Activated T-helper 1 cell treated with anti-CD3 and anti-CD28 coated beads, Interleukin-2, amount 50 U/mL, for 16 hours (primary cell): ENCODE results near the gene TSPO.

Experiments used
- DNase-seq, 2 donors: peaks; one replicate each; pipeline ENCODE4 v3.0.0-alpha.2; 2020; ENCODE audit warnings: low read depth in 1 of 2, low spot score in 1 of 2

Gene TSPO

DNA sequence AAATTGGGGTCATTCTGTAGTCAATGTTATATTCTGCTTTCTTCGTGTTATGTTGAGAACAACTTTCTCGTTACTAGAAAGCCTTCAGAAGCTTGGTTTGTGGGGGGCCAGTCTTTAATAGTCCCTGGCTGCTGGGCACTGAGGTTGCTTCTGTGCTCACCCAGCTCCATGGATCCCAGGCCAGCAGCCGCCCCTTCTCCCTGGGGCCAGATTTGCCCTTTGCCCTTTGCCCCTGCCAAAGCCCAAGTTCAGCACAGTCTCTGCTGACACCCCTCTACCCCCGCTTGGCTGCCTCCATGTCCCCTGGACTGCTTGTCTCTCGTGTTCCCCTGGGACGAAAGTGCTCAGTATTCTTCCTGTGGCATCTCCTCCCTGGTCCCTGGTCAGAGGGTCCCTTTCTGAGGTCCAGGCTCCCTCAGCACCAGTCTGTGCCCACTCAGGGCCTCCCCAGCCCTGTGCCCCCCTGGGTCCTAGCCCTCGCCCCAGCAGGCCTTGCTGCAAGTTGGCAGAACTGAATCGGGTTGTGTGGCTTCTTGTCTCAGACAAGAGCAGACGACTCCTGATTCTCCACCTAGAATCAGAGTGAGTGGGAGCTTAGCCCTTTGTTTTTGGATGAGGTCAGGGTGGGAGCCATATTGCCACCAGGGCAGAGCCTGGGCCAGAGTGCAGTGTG is 6.7 kb downstream of the TSPO start:
- DNase-seq, result no peak

DNA sequence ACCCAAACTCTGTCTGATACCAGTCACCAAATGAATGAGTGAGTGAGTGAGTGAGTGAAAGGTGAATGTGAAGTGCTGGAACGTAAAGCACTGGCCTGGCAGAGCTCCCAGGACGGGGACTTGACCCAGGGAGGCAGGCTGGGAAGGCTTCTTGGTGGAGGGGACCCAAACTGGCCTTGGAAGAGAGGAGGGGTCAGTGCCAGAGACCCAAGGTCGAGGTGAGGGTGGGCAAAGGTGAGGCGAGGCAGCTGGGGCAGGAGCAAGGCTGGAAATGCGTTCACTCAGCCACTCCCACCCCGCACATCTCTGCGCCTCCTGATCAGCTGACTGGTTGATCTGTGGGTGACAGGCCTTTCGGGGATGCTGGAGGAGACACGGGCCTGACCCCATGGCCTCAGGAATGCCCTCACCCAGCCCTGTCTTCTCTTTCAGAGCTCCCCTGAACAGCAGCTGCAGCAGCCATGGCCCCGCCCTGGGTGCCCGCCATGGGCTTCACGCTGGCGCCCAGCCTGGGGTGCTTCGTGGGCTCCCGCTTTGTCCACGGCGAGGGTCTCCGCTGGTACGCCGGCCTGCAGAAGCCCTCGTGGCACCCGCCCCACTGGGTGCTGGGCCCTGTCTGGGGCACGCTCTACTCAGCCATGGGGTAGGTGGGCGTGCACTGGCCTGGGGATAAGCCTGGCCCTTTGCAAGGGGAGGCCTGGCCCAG is 7.6 kb downstream of the TSPO start:
- DNase-seq, result no peak

DNA sequence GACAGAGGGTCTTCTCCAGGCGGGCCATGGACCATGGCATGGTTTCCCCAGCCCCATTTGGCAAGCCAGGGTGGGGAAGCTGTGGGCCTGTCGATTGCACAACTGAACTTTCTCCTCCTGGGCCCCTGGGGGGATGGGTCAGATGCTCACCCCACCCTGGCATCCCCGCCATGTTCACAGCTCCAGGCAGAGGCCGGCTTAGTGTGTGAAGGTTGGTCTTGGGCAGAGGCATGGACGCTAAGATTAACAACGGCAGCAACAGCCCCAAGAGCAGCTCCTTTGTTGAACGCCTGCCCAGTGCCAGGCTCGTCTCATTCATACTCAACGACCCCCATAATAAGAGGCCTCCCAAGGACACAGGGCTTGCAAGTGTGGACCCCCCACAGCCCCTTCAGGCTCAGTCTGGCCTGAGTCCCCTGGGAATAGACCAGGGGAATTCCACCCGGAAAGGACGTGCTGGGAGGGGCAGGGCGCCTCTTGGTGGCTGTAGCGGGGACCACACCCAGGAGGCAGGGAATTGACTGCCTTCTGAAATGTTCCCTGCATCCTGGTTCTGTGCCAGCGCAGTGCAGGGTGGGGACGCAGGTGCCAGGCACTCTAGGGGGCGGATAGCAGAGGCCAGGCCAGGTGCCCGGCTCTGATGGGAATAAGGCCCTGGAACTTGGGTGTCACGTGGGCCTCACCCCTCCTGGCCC is 8.3 kb downstream of the TSPO start:
- no peak for DNase-seq

DNA sequence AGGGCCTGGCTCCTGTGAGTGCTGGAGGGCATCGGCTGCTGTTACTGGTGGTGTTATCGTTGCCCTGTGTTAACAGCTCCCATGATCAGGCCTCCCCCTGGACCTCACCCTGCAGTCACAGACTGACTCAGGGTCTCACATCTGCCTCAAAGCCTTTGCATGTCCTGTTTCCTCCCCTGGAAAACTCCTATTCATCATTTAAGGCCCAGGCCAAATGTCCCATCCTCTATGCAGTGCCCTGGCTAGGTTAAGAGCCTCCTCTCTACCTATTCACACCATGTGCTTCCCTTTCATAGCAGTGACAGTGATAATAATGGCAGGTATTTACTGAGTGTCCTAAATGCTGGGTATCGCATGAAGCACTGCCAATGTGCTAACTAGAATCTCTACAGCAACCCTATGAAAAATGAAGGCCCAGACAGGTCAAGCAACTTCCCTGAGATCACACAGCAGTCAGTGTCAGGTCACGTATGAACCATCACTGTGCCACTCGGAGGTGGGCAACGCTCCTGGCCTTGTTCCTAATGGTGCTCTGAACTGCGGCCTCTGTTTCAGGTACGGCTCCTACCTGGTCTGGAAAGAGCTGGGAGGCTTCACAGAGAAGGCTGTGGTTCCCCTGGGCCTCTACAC is 9.3 kb downstream of the TSPO start:
- no peak for DNase-seq

DNA sequence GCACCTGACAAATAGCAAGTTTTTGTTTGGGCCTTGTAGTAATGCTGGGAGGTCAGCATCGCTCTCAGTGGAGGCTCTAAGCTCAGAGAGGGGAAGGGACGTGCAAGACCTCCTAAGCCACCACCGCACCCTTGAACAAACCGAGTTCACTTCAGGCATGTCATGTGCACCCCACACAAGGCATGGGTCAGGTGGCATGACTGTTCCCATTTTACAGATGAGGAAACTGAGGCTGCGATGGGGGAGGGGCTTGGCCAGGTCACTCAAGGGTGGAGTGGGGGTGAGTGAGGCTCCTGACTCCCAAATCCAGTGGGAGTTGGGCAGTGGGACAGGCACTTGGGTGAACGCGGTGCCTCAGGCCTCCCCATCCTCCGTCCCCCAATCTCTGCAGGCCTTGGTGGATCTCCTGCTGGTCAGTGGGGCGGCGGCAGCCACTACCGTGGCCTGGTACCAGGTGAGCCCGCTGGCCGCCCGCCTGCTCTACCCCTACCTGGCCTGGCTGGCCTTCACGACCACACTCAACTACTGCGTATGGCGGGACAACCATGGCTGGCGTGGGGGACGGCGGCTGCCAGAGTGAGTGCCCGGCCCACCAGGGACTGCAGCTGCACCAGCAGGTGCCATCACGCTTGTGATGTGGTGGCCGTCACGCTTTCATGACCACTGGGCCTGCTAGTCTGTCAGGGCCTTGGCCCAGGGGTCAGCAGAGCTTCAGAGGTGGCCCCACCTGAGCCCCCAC is 11.2 kb downstream of the TSPO start:
- DNase-seq, result no peak

DNA sequence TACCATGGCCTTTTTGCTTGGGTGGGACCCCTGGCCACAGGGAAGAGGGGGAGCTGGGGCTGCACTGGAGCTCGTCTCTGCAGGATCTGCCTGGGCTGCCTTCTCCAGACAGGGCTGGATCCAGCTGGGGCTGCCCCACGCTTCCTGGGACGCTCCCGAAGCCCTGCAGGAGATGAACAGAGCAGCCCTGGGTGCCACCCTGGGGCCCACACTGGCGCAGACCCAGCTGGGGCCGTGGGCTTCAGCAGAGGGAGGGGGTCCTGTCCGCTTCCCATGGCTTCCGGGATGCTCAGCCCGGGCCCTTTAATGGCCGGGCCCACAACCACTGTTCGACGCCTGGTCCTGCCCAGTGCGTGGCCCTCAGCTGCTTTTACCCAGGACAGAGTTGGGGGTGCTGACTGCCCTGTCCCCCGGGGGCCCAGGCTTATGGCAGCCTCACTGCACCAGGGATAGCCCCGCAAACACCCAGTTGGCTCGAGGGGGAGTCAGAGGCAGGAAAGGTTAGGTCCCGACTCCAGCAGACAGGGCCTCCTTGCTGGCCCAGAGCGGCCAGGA is 12.0 kb downstream of the TSPO start:
- no peak for DNase-seq

DNA sequence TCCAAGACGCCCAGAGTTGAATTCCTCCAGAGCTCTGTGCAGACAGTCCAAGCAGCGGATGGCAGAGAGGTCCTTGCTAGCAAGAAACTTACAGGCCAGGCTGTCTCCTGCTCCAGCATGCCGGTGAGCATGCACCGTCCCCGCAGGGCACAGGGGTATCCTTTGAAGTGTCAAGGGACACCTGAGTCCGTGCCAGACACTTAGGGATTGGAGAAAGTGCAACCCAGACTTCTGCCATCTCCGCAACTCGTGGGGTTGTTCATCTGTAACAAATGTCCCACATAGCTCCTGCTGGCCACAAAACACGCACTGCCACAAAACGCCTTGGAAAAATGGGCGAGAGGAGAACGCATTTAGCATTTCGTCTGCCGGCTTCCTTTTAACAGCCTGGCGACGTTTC is 13.3 kb downstream of the TSPO start:
- no peak for DNase-seq

DNA sequence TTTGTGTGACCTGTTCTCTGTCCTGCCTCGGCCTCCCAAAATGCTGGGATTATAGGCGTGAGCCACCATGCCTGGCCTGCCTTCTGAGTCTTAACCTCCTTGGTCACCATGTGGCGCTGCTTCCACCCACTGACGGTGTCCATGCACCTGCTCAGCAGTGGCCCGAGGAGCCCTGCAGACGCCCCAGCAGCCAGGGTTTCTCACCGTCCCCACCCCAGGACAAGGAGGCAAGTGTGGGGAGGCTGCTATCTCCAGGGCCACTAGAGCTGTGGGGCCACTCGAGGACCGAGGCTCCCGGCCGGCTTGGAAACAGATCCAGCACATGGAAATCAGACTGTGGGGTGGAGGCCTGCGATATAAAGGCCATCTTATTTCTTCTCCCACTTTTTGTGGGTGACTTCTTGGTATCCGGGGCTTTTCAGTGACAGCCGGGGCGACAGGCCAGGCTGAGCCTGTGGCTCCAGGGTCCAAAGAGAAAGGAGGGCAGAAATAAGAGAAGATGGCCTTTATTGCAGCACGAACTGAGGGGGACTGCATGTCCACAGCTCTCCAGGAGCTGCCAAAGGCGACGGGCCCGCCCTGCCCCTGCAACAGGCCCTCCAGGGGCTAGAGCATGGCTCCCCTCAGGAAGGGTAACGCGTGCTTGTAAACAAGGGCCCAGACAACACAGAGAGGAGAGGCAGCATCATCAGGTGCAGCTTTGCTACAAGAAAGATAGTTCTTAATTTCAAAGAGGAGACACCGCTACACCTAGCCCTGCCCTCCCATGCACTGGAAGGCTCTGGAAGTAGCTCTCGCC is 15.0 kb downstream of the TSPO start:
- DNase-seq, result no peak

DNA sequence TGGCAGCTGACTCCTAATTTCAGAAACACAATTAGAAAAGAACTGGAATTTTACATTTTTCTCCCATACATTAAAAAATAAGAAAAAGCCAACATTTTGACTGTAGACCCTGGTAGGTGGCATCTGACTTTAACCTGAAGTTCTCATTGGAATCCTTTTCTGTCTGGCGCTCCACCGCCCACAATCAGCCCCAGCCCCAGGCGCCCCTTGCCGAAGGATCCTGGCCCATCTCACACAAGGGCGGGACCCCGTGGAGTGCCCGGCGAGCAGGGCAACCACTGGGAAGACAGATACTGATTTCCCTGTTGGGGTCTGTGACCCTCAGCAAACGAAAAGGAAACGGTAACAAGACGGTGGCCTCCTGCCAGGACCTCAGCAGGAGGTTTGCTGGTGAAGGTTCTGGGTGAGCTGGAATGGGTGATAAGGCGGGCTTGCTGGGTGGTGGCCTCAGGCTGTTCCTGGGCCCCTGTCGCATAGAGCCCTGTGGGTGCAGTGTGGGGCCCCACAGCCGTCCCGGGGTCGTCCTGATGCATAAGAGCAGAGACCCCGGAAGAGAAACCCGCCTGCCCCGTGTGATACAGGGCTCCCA is 15.7 kb downstream of the TSPO start:
- DNase-seq, result no peak

DNA sequence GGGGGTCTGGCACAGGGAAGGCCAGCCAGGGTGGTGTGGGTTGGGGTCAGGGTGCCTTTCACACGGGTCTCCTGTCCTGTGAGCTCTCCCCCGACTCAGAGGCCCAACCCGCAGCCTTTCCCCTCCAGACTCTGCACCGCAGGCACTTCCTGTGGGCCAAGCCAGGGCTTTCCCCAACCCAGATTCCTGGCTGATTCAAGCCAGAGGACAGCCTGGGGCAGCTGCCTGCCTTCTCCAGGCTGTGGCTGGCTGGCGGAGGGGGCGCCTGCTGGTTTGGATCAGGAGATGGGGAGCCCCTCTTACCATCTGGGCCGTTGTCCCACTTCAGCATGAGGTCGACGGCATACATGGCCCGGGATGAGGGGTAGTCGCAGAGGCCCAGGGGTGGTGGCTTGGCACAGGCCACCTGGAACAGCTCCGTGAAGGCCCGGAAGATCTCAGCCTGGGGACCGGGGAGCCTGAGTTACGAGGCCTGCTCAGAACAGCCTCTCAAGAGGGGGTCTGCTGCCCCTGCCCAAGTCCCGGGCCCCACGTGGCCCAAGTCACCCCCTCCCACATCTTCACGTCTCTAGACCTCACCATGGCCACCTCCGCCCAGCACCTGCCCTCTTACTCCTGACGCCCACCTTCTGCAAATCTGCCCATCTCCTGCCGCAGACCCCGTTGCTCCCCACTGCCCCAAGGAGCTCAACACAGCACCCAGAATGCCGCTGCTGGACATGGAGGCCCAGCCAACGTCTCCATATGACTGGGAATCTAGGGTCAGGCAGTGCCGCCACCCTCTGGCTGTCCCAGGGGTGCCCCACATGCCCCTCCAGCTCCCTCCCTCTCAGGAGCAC is 17.3 kb downstream of the TSPO start:
- no peak for DNase-seq

DNA sequence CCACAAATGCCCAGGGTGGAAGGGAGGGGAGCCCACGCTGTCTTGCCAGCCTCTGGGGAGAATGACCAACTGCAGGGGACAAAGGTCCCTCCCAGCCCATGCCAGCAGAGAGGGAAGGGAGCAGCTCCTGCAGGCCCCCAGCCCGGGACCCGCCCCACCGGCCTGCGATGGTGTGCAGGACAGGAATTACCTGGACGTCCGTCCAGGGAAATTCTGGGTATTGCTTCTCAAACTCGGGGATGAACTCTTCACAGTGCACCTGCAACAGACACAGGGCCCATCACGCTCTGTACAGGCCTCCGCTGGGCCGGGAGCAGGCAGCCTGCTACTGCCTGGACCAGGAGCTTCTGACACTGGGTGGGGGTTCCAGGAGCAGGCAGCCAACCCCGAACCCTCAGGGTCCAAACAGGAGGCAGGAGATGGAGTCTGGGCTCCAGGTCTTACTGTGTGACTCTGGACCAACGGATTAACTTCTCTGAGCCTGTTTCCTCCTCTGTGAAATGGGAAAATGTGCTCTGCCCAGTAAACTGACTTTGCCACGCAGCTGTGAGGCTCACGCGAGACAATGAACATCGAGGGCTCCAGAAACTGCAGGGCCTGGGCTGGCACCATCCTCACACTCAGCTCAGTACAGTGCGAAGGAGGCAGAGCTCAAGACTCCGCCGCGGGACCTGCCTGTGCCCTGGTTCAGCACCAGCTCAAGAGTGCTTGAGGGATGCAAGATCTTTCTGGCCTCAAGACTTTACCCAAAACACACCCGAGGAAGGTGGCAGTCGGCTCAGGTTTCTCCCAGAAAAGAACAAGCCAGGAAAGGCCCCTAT is 18.2 kb downstream of the TSPO start:
- no peak for DNase-seq

DNA sequence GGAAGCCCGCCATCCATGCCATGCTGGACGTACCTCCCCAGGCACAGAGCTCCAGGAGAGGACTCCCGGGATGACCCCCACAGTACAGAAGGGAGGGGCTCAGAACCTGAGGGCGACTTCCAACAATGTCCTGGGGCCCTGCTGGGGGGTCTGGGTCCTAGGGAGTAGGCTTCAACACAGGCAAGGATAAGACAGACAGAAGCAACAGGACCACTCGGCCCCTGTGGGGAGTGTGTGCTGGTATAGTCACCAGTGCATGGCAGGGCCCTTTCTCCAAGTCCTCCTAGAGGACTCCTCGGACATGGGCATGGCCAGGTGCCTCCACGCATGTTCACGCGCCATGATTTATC is 18.7 kb downstream of the TSPO start:
- no peak for DNase-seq

DNA sequence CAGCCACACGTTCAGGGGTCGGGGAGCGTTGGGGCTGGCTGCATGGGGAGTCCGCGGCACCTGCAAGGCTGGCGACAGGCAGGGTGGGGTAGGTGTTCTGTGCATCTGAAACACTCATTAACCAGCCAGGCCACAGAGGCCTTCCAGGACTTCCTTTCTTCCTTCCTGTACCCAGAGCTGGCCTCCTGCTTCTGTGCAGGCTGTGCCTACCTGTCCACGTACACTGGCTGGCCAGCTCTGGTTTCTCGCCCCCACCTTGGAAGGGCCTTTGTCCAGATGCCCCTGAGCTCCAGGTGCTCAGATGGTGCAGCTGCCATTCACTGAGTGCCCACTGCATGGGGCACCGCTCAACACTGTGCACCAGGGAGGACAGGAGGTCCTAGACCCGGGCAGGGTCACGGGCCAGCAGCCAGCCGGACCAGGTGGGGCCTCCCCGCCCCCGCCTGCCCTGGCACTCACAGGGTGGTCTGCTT is 19.7 kb downstream of the TSPO start:
- DNase-seq, result no peak

DNA sequence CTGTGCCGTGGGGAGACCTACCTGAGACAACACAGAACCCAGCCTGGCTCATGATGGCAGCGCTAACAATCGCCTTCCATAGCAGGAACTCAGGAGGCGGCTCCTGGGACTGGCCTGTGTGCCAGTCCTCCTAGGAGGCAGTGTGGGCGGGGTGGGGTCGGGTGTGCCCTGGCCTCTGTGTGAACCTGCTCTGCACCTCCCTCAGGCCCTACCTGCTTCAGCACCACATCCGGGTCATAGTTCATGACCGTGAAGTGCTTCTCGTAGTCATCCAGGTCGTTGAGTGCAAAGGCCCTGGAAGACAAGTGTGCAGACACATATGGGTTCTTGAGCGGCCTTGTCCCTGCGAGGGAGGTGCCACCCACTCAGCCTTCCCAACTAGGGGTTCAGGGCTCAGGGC is 20.2 kb downstream of the TSPO start:
- no peak for DNase-seq

DNA sequence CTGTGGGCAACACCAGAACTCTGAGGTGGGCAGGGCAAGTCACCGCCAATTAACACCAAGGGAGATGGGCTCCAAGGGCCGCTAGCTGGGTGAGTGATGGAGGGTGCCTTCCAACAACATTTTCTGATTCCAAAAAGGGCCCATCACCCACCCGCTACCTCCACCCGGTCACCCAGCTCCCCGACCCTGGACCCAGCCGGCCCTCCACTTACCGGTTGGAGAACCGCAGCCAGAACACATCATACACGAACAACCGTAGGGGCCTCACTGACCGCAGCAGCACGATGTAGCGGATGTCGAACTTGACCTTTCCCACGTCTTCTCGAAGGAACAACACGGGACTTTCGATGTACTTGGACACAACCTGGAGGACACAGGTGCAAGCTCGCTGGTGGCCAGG is 20.8 kb downstream of the TSPO start:
- DNase-seq, result no peak

DNA sequence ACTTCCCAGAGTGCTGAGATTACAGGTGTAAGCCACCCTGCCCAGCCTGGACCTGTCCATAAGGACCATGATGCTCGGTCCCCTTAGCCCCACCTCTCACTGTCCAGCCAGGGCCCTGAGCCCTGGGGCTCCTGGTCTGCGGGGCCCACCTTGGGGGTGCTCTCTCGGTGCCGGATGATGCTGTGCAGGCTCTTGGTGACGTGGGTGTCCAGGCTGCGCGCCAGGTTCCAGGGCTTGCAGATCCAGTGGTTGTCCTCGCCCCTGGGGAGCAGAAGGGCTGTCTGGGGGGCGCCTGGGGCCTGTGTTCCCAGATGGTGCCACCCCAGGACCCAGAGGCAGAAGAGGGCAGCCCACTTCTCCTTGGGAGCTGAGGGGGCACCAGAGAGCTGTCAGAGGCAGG is 22.2 kb downstream of the TSPO start:
- DNase-seq, result no peak

DNA sequence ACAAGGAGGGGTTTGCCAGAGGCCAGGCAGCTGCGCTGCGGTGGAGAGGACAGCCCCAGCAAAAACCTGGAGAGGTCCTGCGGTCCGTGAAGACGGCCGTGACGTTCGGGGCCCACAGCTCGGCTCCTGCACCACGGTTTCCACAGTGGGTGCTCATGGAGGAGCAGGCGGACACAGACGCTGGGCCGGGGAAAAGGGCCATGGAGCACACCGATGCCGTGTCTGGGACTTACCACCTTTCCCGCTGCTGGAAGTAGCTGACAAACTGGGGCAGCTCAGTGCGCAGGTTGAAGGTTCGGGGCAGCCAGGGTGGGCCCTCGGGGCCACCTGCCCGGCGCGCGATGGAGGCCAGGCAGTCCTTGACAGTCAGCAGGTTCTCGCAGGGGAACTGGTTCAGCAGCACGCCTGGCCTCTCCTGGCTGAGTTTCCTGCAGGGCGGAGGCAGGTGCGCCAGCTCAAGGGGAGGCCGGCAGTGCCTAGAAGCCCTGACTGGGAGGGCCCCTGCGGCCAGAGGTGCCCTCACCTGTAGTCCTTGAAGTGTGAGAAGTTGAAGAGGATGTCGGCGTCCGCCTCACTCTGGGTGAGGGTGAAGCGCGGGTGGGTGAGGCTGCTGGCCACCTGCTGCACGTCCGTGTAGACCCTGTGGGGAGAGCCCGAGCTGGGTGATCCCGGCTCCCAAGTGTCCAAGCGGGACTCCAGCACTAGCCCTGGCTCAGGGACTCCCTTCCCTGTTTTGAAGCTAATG is 22.8 kb downstream of the TSPO start:
- no peak for DNase-seq
